Islet of Langerhans (tissue), 1 donor: ENCODE measurements around the gene ACAP2.

Experiments
- FAIRE-seq: peaks from one replicate; lab custom pipeline; 2011; peaks lifted over from hg19 to GRCh38; lab: Jason Lieb, UNC

The ACAP2 gene

GRCh38 chr3:195286115-195286872 lies 156.5 kb downstream of the ACAP2 start:
- no peak for FAIRE-seq

DNA sequence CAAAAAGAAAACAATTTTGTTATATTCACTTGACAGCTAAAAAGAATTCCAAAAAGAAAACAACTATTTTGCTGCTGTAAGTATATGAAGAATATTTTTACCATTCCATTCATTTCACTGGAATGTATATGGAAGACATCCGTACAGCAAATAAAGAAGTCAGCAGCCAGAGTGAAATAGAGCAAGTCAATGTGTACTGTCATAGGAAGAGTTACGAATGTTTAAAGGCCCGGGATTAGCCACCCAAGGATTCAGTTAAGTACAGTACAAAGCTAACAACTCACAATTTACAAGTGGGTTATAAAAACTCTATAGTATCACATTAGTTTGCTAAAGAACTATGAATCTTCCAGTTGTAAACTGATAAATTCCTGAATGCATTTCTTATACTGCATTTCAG lies 157.4 kb downstream of the ACAP2 start:
- no peak for FAIRE-seq

GRCh38 chr3:195284842-195285241 lies 158.0 kb downstream of the ACAP2 start:
- no peak for FAIRE-seq

GRCh38 chr3:195282961-195283360 lies 159.9 kb downstream of the ACAP2 start:
- FAIRE-seq: no peak

- FAIRE-seq: no peak
These were observed 168.4 kb downstream of the ACAP2 start for GRCh38 chr3:195274259-195274966.

GRCh38 chr3:195271410-195272243 lies 171.2 kb downstream of the ACAP2 start:
- no peak for FAIRE-seq

DNA sequence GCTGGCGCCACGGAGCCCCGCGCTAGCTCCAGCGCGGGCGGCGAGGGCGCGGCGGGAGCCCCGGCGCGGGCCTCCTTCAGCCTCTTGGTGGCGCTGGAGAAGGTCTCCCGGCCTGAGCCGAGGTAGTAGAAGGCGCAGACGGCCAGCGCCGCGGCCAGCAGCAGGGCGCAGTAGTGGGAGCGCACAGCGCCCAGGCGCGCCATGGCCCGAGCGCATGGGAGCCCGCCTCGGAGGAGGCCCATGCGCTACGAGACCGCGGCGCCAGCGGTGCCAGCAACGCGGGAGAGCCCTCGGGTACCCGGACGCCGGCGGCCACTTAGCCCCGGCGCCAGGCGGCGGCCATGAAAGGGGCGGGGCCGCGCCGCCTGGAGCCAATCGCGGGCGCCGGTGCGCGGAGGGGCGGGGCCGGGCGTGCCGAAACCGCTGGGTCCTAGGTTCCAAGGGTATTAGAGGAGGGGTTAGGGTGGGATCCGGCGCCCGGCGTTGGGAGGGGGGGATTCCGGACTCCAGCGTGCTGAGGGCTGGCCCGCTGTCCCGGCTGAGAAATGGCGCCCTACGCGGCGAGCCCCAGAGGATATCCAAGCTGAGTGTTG lies 171.9 kb downstream of the ACAP2 start, which contains the start of gene XXYLT1:
Gene XXYLT1 (minus strand): TSS at position 343 of the 593 bp plus-strand sequence. CDS start 101 bp downstream, at position 242.
- no peak for FAIRE-seq

- FAIRE-seq: no peak
These were observed 172.6 kb downstream of the ACAP2 start for GRCh38 chr3:195270079-195270816.

GRCh38 chr3:195269375-195270078 lies 173.3 kb downstream of the ACAP2 start:
- FAIRE-seq: no peak

GRCh38 chr3:195268576-195269309 lies 174.1 kb downstream of the ACAP2 start:
- FAIRE-seq: no peak

DNA sequence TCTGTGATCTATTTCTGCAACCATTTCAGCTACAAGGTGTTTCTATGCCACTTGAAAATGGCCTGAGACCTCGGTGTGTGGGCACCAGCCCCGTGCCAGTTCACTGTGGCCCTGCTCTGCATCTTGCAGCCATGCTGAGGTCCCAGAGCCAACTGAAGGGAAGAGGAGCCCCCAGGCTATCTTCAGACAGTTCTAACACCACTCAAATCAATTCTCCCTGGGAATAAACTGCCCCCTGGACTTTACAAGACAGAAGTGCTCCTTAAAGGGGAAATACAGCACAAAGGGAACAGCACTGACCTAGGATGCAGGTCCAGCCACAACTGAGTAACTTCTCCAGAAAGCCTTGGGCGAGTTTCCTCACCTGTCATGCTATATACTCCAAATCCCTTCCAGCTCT lies 175.7 kb downstream of the ACAP2 start:
- no peak for FAIRE-seq

GRCh38 chr3:195266428-195266827 lies 176.4 kb downstream of the ACAP2 start:
- FAIRE-seq: no peak

GRCh38 chr3:195265363-195265976 lies 177.3 kb downstream of the ACAP2 start:
- no peak for FAIRE-seq

DNA sequence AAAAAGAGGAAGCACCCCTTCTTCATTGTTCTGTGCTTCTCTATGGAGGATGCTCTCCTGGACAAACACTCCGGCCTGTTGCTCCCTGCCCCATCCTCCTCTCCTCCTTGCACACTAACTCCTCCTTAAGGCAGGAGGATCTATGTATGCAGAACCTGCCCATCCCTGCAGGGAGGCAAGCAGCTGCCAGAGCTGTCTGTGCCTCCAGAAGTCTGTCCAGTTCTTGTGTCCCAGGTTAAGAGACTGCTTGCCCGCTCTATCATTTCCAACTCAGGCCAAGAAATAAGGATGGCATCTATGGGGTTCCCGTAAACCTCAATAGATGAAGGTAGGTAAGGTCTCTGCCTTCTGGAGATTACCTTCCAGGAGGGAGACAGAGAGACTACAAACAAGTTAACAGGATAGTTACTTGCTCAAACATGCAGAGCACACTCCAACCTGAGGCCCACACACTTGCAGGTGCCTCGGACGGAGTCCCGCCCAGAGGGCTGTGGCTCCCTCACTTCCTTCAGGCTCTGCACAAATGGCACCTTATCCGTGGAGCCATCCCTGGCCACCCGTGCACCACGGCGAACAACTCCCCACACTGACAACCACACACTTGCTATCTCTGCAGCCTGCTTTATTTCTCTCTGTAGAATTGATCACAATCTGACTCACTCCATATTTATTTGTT lies 178.8 kb downstream of the ACAP2 start:
- no peak for FAIRE-seq

- no peak for FAIRE-seq
These were observed 179.5 kb downstream of the ACAP2 start for GRCh38 chr3:195263193-195263924.

GRCh38 chr3:195261925-195262324 lies 180.9 kb downstream of the ACAP2 start:
- no peak for FAIRE-seq

- no peak for FAIRE-seq
These were observed 182.4 kb downstream of the ACAP2 start for GRCh38 chr3:195260280-195260905.
